GM19035 (cell line): ENCODE results near the gene G2E3.
"Not testable (repeated sequence)": the region's sequence is repeated elsewhere in the genome, so short reads cannot be mapped to it uniquely, and the experiment has no call there.

Experiments
- ATAC-seq: cut with Tn5 transposase; IDR thresholded peaks from one replicate; pipeline ENCODE4 v1.9.1; 2021; ENCODE audit not compliant: unreplicated experiment

Gene G2E3

DNA sequence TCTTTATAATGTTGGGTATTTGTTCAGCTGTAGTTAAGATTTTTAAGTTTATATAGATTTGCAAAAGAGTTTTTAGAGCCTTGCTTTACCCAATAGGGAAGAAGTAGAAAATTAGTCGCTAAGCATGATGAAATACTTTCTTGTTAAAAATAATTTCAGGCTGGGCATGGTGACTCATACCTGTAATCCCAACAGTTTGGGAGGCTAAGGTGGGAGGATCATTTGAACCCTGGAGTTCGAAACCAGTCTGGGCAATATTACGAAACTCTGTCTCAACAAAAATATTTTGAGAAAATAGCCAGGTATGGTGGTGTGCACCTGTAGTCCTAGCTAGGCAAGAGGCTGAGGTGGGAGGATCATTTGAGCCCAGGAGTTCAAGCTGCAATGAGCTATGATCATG lies 44.4 kb downstream of the G2E3 start:
- ATAC-seq = no peak

DNA sequence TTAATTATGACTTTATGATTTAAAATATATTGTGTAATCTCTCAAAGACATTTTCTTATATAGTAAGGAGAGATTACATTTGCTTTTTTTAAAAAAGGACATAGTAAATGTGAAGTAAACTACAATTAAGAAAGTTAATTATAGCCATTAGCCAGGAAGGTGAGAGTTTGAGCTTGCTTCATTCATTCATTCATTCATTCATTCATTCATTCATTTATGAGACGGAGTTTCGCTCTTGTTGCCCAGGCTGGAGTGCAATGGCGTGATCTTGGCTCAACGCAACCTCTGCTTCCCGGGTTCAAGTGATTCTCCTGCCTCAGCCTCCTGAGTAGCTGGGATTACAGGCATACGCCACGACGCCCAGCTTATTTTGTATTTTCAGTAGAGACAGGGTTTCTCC lies 45.7 kb downstream of the G2E3 start:
- not testable (repeated sequence) for ATAC-seq

DNA sequence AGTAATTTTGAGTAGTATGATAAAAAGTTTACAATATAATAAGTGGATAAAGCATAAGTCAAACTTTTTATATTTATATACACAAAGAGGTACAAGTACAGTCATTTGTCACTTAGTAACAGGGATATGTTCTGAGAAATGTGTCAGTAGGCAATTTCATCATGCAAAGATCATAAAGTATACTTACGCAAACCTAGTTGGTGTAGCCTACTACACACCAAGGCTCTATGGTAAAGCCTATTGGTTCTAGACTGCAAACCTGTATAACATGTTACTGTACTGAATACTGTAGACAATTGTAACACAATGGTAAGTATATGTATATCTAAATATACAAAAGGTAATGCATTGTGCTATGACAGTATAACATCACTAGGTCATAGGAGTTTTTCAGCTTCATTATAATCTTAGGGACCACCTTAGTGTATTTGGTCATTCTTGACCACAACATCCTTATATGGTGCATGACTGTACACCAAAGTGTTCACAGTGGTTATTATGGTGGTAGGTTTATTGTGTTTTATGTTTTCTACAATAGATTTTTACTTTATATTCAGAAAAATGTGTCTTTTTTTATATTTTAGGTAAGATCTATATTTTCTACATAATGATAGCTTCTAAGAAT lies 48.3 kb downstream of the G2E3 start:
- no peak for ATAC-seq

DNA sequence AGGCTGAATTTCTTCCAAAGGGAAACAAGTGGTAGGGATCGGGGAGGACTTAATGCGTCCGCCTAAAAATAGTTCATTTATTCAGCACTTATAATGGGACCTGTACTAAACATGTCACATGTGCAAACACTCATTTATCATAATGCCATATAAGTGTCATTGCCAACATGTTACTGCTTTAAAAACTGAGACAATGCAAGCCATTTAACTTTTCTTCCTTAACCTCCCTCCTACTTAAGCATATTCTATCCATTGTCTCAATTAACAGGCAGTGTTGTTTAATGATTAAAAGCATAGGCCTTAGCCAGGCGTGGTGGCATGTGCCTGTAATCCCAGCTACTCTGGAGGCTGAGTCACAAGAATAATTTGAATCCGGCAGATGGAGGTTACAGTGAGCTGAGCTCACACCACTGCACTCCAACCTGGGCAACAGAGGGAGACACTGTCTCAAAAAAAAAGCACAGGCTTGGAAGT lies 49.6 kb downstream of the G2E3 start:
- ATAC-seq = no peak

DNA sequence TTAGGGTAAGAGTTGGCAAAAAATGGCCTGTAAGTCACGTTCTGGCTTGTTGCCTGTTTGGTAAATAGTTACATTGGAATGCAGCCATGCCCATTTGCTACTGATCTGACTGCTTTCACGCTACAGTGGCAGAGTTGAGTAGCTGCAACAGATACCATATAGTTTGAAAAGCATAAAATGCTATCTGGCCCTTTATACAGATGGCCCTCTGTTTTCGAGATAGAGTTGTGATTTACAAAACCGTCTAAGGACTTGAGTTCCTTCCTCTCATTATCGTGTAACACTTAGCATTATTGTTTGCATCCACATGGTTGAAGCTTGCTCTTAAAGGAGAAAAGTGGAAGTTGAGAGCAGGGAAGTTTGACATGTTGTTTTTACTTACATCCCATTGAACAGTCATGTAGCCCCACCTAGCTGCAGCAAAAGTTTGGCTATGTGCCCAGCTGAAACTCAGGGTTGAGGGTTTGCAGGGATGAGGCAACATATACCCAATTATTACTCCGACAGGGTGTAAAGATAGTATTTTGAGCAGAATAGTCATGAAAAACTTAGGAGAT lies 51.9 kb downstream of the G2E3 start:
- no peak for ATAC-seq

DNA sequence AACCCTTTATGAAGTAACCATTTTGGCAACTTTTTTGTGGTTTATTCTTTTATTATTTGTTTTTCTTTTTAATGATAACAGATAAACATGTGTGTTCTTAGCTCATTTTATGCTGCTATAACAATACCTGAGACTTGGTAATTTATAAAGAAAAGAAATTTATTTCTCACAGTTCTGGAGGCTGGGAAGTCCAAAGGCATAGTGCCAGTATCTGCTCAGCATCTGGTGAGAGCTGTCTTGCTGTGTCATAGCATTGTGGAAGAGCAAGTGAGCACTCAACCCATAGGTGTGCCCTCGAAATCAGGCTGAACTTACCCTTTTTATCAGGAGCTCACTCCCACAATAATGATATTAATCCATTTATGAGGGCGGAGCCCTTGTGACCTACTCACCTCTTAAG lies 55.2 kb downstream of the G2E3 start:
- ATAC-seq = no peak

DNA sequence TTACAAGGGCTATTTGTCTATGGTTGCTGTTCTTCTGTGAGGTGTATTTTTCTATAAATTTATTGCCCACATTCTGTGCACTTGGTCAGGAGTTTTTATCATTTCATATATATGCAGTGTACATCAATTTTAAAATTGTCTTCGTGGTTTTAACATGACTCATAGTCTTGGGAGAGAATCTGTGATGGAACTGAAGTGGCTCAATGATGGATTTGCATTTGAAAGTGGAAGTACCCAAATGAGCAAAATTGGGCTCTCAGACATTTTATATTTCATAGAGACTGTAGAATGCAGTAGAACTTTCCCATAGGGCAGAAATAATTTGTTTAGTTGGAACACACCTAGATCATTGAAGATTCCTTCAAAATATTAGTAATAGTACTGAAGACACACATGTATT lies 61.2 kb downstream of the G2E3 start:
- ATAC-seq = peak; percentile 49

DNA sequence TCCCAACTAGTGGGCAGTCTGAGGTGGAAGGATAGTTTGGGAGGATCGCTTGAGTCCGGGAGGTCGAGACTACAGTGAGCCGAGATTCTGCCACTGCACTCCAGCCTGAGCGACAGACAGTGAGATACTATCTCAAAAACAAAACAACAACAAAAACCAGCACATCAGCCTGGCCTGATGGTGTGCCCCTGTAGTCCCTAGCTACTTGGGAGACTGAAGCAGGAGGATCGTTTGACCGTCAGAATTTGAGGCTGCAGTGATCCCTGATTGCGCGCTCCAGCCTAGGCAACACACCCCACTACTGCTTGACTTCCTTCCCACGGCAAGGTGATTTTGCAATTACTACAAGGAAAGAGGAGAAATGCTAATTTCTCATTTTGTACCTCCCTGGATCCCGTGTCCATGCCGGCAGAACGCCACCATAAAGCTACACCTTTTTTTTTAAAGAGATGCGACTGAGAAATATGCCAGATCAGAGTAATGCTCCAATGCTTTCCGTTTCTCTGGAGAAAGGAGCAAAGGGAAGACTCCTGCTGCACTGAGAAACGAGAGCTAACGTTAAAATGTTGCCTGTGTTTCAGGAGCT lies 62.5 kb downstream of the G2E3 start:
- peak; percentile 2 for ATAC-seq

DNA sequence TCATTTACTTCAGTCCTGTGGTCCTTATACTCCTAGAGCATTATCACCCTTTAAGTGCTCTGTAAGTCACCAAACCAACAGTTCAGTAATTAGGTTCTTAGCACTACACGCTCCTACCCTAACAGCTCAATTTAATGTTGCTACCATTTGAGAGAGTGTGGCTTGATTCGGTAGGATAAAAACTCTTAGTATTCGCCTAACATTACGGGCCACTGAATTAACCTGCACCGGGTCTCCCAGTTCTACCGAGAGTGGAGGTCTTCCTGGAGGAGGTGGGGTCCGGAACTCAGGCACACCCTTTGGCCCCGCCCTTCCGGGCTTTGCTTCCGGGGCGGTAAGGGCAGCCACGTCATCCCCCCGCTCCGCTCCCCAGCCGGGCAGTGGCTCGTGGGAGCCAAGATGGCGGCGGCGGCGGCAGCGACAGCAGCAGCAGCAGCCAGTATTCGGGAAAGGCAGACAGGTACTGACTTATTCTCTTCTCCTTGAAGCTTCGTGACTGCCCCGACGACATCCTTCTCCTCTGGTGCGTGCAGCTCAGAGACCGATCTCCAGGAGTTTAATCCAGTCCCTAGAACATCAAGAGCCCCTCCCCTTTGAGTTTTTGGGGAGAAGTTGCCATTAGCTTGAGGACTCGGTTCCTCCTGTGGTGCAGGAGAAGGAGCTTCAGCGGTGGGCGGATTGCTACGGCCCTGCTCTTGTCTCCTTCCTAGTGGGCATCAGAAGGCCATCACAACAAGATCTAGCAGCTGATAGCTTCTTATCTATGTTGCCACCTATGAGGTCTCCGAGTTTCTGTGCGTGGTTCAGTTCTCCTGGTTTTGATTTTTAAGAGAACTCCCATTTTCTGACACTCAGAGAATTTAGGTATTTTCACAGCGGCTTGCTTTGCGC lies 63.2 kb downstream of the G2E3 start, which contains the start of gene SCFD1:
Gene SCFD1, plus strand, starts transcription at position 380 of the 891 bp plus-strand sequence. Its CDS starts 20 bp downstream, at position 400.
- ATAC-seq = peak; percentile 95

DNA sequence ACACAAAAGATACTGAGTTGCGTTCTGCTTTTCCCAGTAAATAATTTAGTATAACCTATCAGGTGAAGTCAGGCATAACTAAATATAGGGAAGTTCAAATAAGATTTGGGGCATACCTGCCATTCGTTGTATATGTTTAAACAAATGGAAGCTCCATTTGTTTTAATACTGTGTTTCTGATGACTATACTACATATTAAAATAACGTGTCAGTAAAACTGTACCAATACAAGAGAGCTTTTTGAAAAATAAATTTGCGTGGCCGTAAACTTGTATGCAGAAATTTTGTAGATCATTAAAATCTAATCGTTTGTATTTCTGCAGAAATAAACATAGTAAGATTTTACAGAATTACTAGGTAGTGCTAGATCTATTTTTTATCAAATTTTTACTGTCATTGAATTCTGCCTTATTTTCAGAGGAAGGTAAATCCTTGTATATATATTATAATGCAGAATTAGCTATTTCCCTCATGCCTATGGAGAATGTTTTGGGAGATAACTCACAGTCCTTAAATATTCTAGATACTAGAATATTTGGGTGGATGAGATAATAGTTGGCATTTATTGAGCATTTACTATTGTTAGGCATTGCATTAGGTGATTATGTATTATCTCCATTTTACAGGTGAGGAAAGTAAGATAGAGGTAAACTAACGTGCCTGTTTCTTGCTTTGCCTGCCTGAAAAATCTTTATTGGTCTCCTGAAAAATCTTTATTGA lies 64.6 kb downstream of the G2E3 start:
- no peak for ATAC-seq

DNA sequence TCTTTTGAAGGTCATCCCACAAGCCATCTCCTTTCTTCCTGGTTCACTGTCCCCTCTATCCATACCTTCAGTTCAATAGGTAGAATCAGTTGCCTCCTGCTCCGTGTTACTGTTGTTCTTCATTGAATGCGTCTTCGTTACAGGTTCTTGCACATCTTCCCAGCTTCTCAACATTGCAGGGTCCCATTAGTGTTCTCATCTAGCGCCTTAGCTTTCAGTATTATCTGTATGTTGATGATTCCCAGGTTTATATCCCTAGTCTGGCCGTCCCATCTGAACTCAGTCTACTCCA lies 65.1 kb downstream of the G2E3 start:
- ATAC-seq = no peak

DNA sequence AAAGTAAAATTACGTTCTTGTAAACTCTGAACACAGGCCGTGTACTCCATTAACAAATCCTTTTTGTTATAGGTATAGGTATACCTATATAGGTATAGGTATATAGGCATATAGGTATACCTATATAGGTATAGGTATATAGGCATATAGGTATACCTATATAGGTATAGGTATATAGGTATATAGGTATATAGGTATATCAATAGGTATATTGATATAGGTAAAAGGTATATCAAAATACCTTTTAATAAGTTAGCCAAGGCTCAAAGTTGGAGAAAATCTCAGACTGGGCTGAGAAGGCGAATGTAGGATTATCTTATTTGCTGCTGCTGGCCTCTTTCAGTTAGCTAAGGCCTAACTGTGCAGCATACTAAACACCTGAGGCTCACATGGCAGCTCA lies 66.6 kb downstream of the G2E3 start:
- no peak for ATAC-seq

DNA sequence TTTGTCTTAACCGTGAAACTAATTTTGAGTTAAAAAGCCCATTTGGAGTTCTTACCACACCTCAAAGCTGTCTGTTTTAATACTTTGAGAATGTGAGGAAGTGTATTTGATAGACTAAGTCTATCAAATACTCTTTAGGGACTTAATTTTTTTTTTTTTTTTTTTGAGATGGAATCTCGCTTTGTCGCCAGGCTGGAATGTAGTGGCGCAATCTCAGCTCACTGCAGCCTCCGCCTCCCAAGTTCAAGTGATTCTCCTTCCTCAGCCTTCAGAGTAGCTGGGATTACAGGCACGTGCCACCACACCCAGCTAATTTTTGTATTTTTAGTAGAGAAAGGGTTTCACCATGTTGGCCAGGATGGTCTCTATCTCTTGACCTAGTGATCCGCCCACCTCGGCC lies 70.5 kb downstream of the G2E3 start:
- not testable (repeated sequence) for ATAC-seq

DNA sequence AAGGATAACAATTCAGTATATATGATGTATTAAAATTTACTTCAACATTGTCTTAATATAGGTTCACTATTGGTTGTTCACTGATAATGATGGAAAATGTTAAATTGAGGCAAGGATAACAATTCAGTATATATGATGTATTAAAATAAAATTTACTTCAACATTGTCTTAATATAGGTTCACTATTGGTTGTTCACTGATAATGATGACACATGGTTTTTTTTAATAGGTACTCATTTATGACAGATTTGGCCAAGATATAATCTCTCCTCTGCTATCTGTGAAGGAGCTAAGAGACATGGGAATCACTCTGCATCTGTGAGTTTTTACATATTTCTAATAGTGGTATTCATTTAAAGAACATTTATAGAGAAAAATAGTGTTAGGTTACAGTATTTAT lies 71.3 kb downstream of the G2E3 start:
- no peak for ATAC-seq

DNA sequence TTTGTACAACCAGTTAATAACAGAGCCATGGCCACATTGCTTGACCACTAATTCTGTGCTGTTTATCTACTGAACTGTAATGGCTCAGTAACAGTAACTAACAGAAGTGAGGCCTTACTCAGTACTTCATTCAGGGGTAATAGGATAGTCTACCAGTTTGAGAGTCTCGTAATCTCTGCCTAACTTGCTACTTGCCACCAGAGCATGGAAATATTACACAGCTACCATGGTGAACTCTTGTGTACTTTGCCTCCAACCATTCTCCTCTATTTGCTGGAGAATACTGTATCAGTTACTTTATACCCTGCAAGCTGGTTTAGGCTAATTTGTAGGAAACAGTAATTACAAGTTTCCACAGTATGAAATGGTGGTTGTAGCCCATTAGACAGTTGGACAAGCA lies 73.8 kb downstream of the G2E3 start:
- ATAC-seq = no peak

DNA sequence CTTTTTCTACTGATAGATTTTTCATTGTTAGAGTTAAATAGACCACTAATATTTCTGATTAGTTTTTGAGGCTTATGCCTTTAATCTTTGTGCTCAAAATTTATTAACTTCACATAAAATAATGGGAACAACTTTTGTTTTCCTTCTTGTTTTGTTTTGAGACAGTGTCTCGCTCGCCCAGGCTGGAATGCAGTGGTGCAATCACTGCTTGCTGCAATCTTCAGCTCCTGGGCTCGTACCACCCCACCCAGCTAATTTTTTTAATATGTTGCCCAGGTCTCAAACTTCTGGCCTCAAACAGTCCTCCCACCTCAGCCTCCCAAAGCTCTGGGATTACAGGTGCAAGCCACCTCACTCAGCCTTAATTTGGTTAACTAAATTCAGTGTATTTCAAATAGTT lies 80.0 kb downstream of the G2E3 start:
- ATAC-seq = no peak

DNA sequence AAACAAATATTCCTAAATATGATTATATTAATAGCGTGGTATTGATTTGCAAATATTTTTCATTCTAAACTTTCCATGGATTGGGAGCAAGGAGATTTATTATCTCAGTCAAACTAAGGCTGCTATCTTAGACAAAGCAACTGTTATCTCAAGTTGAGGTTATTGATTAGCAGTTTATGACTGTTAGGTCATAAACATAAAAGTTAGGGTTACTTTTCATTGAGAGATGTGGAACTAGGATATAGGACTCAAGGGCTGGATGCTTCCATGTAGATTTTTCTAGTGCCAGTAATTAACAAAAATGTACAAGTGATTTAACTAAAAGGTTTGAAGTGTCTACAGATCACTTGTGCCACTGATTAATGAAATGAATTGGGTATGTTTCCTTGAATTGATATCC lies 82.2 kb downstream of the G2E3 start:
- no peak for ATAC-seq

DNA sequence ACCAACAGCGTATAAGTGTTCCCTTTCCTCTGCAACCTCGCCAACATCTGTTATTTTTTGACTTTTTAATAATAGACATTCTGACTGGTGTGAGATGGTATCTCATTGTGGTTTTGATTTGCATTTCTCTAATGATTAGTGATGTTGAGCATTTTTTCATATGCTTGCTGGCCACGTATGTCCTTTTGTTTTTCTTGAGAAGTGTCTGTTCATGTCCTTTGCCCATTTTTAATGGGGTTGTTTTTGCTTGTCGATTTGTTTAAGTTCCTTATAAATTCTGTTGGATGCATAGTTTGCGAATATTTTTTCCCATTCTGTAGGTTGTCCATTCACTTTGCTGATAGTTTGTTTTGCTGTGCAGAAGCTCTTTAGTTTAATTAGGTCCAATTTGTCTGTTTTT lies 85.5 kb downstream of the G2E3 start:
- ATAC-seq = not testable (repeated sequence)

DNA sequence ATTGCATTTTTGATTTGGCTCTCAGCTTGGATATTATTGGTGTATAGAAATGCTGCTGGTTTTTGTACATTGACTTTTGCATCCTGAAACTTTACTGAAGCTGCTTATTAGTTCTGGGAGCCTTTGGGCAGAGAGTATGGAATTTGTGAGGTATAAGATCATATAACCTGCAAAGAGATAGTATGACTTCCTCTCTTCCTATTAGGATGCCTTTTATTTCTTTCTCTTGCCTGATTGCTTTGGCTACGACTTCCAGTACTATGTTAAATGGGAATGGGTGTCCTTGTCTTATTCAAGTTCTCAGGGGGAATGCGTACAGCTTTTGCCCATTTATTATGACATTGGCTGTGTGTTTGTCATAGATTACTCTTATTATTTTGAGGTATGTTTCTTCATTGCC lies 86.6 kb downstream of the G2E3 start:
- ATAC-seq = no peak

DNA sequence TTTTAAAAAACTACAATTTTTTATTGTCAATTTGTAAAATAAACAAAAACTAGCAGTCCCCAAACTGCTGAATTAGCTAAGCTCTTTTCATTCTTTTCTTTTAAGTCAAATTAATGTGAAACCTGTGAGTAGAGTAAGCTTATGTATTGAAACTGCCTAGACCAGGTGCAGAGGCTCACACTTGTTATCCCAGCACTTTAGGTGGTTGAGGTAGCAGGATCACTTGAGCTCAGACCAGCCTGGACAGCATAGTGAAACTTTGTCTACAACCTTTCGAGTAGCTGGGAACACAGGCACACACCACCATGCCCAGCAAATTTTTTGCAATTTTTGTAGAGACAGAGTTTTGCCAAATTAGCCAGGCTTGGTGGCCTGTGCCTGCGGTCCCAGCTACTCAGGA lies 89.5 kb downstream of the G2E3 start:
- no peak for ATAC-seq

DNA sequence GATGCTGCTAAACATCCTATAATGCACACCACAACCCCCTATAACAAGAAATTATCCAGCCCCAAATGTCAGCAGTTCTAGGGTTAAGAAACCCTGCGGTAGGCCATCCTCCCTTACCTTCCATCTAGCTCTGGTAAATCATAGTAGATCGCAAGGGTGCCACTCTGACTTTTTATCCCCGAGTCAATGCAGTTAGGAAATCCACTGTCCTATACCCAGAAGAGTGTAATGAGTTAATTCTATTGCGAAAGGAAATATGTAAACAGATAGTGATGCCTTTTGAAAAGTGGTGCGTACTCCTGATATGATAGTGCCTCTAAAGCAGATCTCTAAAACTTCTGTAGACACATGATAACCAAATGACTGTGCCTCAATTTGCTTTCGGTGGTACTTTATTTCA lies 93.0 kb downstream of the G2E3 start:
- ATAC-seq = no peak
